CD14-positive monocyte (primary cell): Measurements from ENCODE around the gene STAT3. TPM values are rescaled to one million over a fixed set of nuclear protein-coding genes. Genes with fewer than 3 reads are reported as not detected.

ENCODE experiments used
- DNase-seq, 3 donors: peaks; one replicate each; pipeline ENCODE4 v3.0.0-alpha.2; 2011 to 2022
- H2AFZ ChIP-seq: 2 replicates; pipeline ENCODE4 v1.6.0; 2012; ENCODE audit warnings: mild to moderate bottlenecking, low read depth, low read length, inconsistent platforms; ENCODE audit not compliant: insufficient read depth, poor library complexity, severe bottlenecking
- H3K27ac ChIP-seq, 2 donors: 1 replicate in 1 of 2; 2 replicates in 1 of 2; pipeline ENCODE4 v1.5.1; 2012 to 2013; ENCODE audit warnings: low read length in 2 of 2, control low read depth in 1 of 2, inconsistent platforms in 1 of 2, low read depth in 1 of 2, mild to moderate bottlenecking in 1 of 2
- H3K27me3 ChIP-seq, 2 donors: one replicate each; pipeline versions ENCODE4 v1.6.0 to v1.6.1; 2011 to 2013; ENCODE audit warnings: low read length in 2 of 2; ENCODE audit not compliant: control insufficient read depth in 2 of 2, insufficient read depth in 2 of 2
- H3K36me3 ChIP-seq, 2 donors: replicated peaks in 1 of 2; 1 replicate in 1 of 2; 2 replicates in 1 of 2; pipeline versions ENCODE4 v1.5.1 to v1.6.1; 2012 to 2013; ENCODE audit warnings: low read length in 2 of 2, control low read depth in 1 of 2, inconsistent platforms in 1 of 2, mild to moderate bottlenecking in 1 of 2; ENCODE audit not compliant: insufficient read depth in 2 of 2, control insufficient read depth in 1 of 2
- H3K4me1 ChIP-seq, 2 donors: 1 replicate in 1 of 2; 2 replicates in 1 of 2; pipeline versions ENCODE4 v1.5.1 to v1.6.1; 2012 to 2013; ENCODE audit warnings: low read length in 2 of 2, control low read depth in 1 of 2, inconsistent platforms in 1 of 2, mild to moderate bottlenecking in 1 of 2, moderate library complexity in 1 of 2; ENCODE audit not compliant: insufficient read depth in 2 of 2, control insufficient read depth in 1 of 2
- H3K4me2 ChIP-seq: replicated peaks from 2 replicates; pipeline ENCODE3; 2012; ENCODE audit warnings: low read length, moderate library complexity, mild to moderate bottlenecking; ENCODE audit not compliant: poor library complexity, severe bottlenecking; ENCODE audit errors: extremely low read depth
- H3K4me3 ChIP-seq, 3 experiments: fragments of 200-600 bp in 1 of 3; sonication (generic) in 1 of 3; replicated peaks in 1 of 3; 1 replicate in 2 of 3; 2 replicates in 1 of 3; pipeline ENCODE4 v1.5.1; 2011 to 2013; ENCODE audit warnings: low read length in 3 of 3, mild to moderate bottlenecking in 3 of 3, control low read depth in 2 of 3, low read depth in 2 of 3, inconsistent platforms in 1 of 3, moderate library complexity in 1 of 3
- H3K79me2 ChIP-seq: 2 replicates; pipeline ENCODE4 v1.6.0; 2012; ENCODE audit warnings: mild to moderate bottlenecking, control low read depth, inconsistent platforms, low read length, moderate library complexity; ENCODE audit not compliant: insufficient read depth
- H3K9ac ChIP-seq: 2 replicates; pipeline ENCODE4 v1.6.0; 2017; ENCODE audit warnings: low read length, mild to moderate bottlenecking; ENCODE audit not compliant: insufficient read depth, poor library complexity, severe bottlenecking
- H3K9me3 ChIP-seq, 2 donors: replicated peaks in 1 of 2; 1 replicate in 1 of 2; 2 replicates in 1 of 2; pipeline versions ENCODE4 v1.5.1 to v1.6.1; 2012 to 2013; ENCODE audit warnings: low read length in 2 of 2, control low read depth in 1 of 2; ENCODE audit not compliant: control insufficient read depth in 1 of 2, insufficient read depth in 1 of 2
- H4K20me1 ChIP-seq: 2 replicates; pipeline ENCODE4 v1.6.0; 2012; ENCODE audit warnings: mild to moderate bottlenecking, low read length, control low read depth, moderate library complexity; ENCODE audit not compliant: insufficient read depth
- H3K27ac Mint-ChIP-seq, 7 donors: one replicate each; pipeline ENCODE4 v1.8.0; 2020; ENCODE audit warnings: mild to moderate bottlenecking in 7 of 7, mixed read lengths in 7 of 7, moderate library complexity in 6 of 7, inconsistent platforms in 2 of 7
- H3K27me3 Mint-ChIP-seq, 3 donors: one replicate each; pipeline ENCODE4 v1.8.0; 2021 to 2022; ENCODE audit warnings: low read depth in 3 of 3, mild to moderate bottlenecking in 3 of 3, mixed read lengths in 3 of 3, moderate library complexity in 3 of 3, inconsistent platforms in 1 of 3
- H3K36me3 Mint-ChIP-seq, 2 donors: one replicate each; pipeline ENCODE4 v1.8.0; 2020; ENCODE audit warnings: mixed read lengths in 2 of 2, inconsistent platforms in 1 of 2, mild to moderate bottlenecking in 1 of 2
- H3K4me1 Mint-ChIP-seq: one replicate; pipeline ENCODE4 v1.8.0; 2020; ENCODE audit warnings: mild to moderate bottlenecking, mixed read lengths
- H3K4me3 Mint-ChIP-seq, 2 donors: one replicate each; pipeline ENCODE4 v1.8.0; 2020; ENCODE audit warnings: mild to moderate bottlenecking in 2 of 2, mixed read lengths in 2 of 2, moderate library complexity in 1 of 2
- H3K9me3 Mint-ChIP-seq, 7 donors: one replicate each; pipeline ENCODE4 v1.8.0; 2020 to 2022; ENCODE audit warnings: mixed read lengths in 7 of 7, mild to moderate bottlenecking in 6 of 7, moderate library complexity in 6 of 7, inconsistent platforms in 2 of 7
- WGBS: methylation state at CpG from one replicate; pipeline ENCODE4 v1.1.5; 2013; ENCODE audit warnings: missing lambda C conversion rate; ENCODE audit not compliant: insufficient coverage; 5-methylcytosine and 5-hydroxymethylcytosine counted together
- intact Hi-C, 2 donors: fragments of 100-400 bp; cut with micrococcal nuclease; formaldehyde crosslinking; loops; one replicate each; pipeline versions ENCODE4 v1.15.0 to v1.15.1; 2023
- polyA plus RNA-seq, 3 donors: library from polyadenylated mRNA; depleted of rRNA in 1 of 3; unstranded in 2 of 3; stranded (reverse) in 1 of 3; fragments of 300-500 nt in 2 of 3; fragments of >200 nt in 1 of 3; fragmentation: Illumina TruSeq in 2 of 3; gene quantifications; 1 replicate in 2 of 3; 2 replicates in 1 of 3; pipeline ENCODE4 v1.2.3, GENCODE V29; 2012 to 2021
- TF ChIP-seq, protein P1 (sequence below): fragments of 200-600 bp; IDR thresholded peaks from one replicate; pipeline ENCODE4 v1.8.0; 2022; ENCODE audit warnings: antibody characterized with exemption, mild to moderate bottlenecking

Gene STAT3
- polyA plus RNA-seq, 3 donors, result 73.0 to 155 (median 110) TPM

DNA sequence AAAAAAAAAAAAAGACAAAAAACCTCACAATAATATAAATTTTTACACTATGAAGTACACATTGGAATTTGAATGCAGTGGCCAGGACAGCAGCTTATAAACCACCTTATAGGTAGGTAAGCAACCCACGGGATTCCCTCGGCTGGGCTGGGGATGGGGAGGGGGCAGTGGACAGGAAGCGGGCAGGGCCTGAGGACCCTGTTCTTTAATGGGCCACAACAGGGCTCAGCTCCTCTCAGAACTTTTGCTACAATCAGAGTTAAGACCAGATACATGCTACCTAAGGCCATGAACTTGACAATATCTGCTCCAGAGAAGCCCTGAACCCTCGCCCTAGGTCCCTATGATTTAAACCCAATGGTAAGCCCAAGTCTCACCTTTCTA, 74.9 kb downstream of the STAT3 start:
- peaks cover 0 to 3% (median 0%) of the 10 kb centered on the region in 7 donors for H3K9me3 Mint-ChIP-seq
- Histone ChIP-seq H3K79me2 (no peaks in the 10 kb centered on the region), H3K4me2 (no peak overlapping the region), H3K4me1 (peaks cover 31 to 41% of the 10 kb centered on the region in 2 donors), H3K27me3 (no peaks in the 10 kb centered on the region), H3K9me3 (no peaks in the 10 kb centered on the region), H4K20me1 (peaks cover 95% of the 10 kb centered on the region), H3K36me3 (peaks cover 69 to 83% of the 10 kb centered on the region in 2 donors), H3K27ac (no peak overlapping the region), H3K4me3 (no peak overlapping the region), H3K9ac (no peak overlapping the region), H2AFZ (no peak overlapping the region)
- no CpG with 5 or more reads among the region's 4 CpGs for WGBS
- peak overlapping the region in 1 of 7 donors; percentile 57 for H3K27ac Mint-ChIP-seq
- H3K27me3 Mint-ChIP-seq, result peaks cover 1 to 2% (median 1%) of the 10 kb centered on the region in 3 donors
- intact Hi-C loops, result no loop called here
- peaks cover 64 to 87% of the 10 kb centered on the region in 2 donors for H3K36me3 Mint-ChIP-seq
- DNase-seq, result no peak
- H3K4me3 Mint-ChIP-seq, result no peak overlapping the region
- peaks cover 41% of the 10 kb centered on the region for H3K4me1 Mint-ChIP-seq
- TF ChIP-seq, protein P1, sequence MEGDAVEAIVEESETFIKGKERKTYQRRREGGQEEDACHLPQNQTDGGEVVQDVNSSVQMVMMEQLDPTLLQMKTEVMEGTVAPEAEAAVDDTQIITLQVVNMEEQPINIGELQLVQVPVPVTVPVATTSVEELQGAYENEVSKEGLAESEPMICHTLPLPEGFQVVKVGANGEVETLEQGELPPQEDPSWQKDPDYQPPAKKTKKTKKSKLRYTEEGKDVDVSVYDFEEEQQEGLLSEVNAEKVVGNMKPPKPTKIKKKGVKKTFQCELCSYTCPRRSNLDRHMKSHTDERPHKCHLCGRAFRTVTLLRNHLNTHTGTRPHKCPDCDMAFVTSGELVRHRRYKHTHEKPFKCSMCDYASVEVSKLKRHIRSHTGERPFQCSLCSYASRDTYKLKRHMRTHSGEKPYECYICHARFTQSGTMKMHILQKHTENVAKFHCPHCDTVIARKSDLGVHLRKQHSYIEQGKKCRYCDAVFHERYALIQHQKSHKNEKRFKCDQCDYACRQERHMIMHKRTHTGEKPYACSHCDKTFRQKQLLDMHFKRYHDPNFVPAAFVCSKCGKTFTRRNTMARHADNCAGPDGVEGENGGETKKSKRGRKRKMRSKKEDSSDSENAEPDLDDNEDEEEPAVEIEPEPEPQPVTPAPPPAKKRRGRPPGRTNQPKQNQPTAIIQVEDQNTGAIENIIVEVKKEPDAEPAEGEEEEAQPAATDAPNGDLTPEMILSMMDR, result no peak

DNA sequence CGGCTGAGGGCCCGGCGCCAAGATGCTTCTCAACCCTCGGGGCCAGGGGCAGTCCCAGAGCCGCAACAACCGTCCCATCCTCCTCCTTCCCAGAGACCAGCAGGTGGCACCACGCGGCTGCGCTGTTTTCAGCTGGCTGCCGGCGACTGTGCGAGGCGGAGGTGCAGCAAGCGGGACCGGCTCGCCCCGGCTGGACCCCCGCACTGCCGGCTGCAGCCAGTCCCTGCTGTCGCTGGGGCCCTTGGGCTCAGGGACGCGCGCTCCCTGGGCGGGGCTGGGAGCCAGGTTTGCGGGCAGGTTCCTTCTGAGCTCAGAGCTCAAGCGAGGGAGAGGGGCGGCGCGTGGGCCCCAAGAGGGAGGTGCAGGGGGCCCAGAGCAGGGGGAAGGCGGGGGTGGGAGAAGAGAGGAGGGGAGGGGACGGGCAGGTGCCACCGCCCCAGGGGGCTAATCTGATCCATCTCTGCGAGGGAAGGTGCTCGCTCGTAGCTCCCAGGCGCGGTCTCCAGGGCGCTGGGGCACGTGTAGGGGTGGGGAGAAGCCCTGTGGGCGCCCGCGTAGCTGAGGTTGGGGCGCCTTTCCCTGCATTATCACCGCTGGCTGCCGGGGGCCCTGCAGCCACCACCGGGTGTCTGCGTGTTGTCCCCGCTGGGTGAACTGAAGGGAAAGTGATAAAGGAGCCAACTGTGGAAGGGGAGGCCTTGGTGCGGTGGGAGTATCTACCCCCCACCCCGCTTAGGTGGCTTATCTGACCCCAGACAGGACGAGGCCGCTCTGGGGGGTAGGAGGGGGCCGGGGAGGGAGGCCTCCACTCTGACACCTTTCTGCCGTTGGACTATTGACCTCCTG, 75.7 kb downstream of the STAT3 start:
- Mint-ChIP-seq H3K4me3 (peak overlapping the region; percentile 9 to 48), H3K27ac (peak overlapping the region in 5 of 7 donors; percentile 57 to 81 (median 75)), H3K27me3 (peaks cover 1 to 2% (median 1%) of the 10 kb centered on the region in 3 donors), H3K4me1 (peaks cover 41% of the 10 kb centered on the region), H3K36me3 (peaks cover 65 to 87% of the 10 kb centered on the region in 2 donors), H3K9me3 (peaks cover 0 to 3% (median 0%) of the 10 kb centered on the region in 7 donors)
- H4K20me1 ChIP-seq, result peaks cover 96% of the 10 kb centered on the region
- peak overlapping the region; percentile 21 for H3K9ac ChIP-seq
- H3K9me3 ChIP-seq, result no peaks in the 10 kb centered on the region
- intact Hi-C loops, result no loop called here
- TF ChIP-seq, protein P1, result peak; percentile 64
- no peaks in the 10 kb centered on the region for H3K27me3 ChIP-seq
- H3K79me2 ChIP-seq, result no peaks in the 10 kb centered on the region
- no peak overlapping the region for H2AFZ ChIP-seq
- H3K36me3 ChIP-seq, result peaks cover 72 to 83% of the 10 kb centered on the region in 2 donors
- H3K4me1 ChIP-seq, result peaks cover 31 to 41% of the 10 kb centered on the region in 2 donors
- peak overlapping the region in 1 of 3 experiments; percentile 44 for H3K4me3 ChIP-seq
- WGBS, result 2% methylated on average over 31 of the region's 54 CpGs
- peak overlapping the region in 1 of 2 donors; percentile 31 for H3K27ac ChIP-seq
- DNase-seq, result peak; percentile 46 to 68 (median 59)
- peak overlapping the region; percentile 64 for H3K4me2 ChIP-seq
